Body of pancreas (tissue), 4 donors: ENCODE results near the gene GMPR. TPM values are rescaled to one million over a fixed set of nuclear protein-coding genes. Genes with fewer than 3 reads are reported as not detected.

Source experiments
- ATAC-seq: fragments of 150-250 bp; one replicate; pipeline ENCODE4 v1.9.1; 2016
- DNase-seq, 4 donors: peaks; one replicate each; pipeline ENCODE4 v3.0.0-alpha.2; 2019
- H3K27ac ChIP-seq, 4 donors: fragments of 200-600 bp; sonication (generic); 1 replicate in 3 of 4; 2 replicates in 1 of 4; pipeline versions ENCODE4 v1.5.1 to v1.6.1; 2016 to 2019; ENCODE audit warnings: mild to moderate bottlenecking in 1 of 4, mixed read lengths in 1 of 4, moderate library complexity in 1 of 4
- H3K27me3 ChIP-seq, 2 donors: fragments of 200-600 bp; sonication (generic); one replicate each; pipeline ENCODE4 v1.6.0; 2016; ENCODE audit warnings: mild to moderate bottlenecking in 1 of 2
- H3K36me3 ChIP-seq, 2 donors: fragments of 200-600 bp; sonication (generic); replicated peaks in 1 of 2; 2 replicates each; pipeline ENCODE4 v1.5.1; 2016; ENCODE audit warnings: low read depth in 2 of 2; ENCODE audit not compliant: insufficient read depth in 1 of 2
- H3K4me1 ChIP-seq: fragments of 200-600 bp; sonication (generic); one replicate; pipeline ENCODE4 v1.6.0; 2016
- H3K4me3 ChIP-seq, 2 donors: fragments of 200-600 bp; sonication (generic); 1 replicate in 1 of 2; 2 replicates in 1 of 2; pipeline ENCODE4 v1.5.1; 2016 to 2019
- H3K9me3 ChIP-seq, 3 donors: fragments of 200-600 bp; sonication (generic); 1 replicate in 2 of 3; 2 replicates in 1 of 3; pipeline ENCODE4 v1.5.1; 2016
- POLR2A ChIP-seq, 3 donors: fragments of 450-650 bp; IDR thresholded peaks; one replicate each; pipeline ENCODE4 v1.6.1; 2016; ENCODE audit warnings: antibody characterized with exemption in 3 of 3, mild to moderate bottlenecking in 2 of 3
- WGBS, 2 donors: methylation state at CpG; one replicate each; pipeline ENCODE4 v1.1.5; 2017; 5-methylcytosine and 5-hydroxymethylcytosine counted together
- intact Hi-C: fragments of 100-400 bp; cut with DNase I; formaldehyde crosslinking; loops from one replicate; pipeline ENCODE4 v1.15.1; 2023
- total RNA-seq, 2 donors: library from RNA; depleted of rRNA; stranded (reverse); fragments of >200 nt; gene quantifications; one replicate each; pipeline ENCODE4 v1.1.0, GENCODE V29; 2016
- TF ChIP-seq, protein P1 (sequence below), 7 experiments: fragments of 450-650 bp in 4 of 7; fragments of 200-600 bp in 3 of 7; sonication (generic) in 3 of 7; IDR thresholded peaks; one replicate each; pipeline ENCODE4 v1.5.1; 2016 to 2019; ENCODE audit warnings: antibody characterized with exemption in 7 of 7

GMPR gene
- total RNA-seq, 2 donors from 2014 or later, result 7.9 to 14.0 TPM

DNA sequence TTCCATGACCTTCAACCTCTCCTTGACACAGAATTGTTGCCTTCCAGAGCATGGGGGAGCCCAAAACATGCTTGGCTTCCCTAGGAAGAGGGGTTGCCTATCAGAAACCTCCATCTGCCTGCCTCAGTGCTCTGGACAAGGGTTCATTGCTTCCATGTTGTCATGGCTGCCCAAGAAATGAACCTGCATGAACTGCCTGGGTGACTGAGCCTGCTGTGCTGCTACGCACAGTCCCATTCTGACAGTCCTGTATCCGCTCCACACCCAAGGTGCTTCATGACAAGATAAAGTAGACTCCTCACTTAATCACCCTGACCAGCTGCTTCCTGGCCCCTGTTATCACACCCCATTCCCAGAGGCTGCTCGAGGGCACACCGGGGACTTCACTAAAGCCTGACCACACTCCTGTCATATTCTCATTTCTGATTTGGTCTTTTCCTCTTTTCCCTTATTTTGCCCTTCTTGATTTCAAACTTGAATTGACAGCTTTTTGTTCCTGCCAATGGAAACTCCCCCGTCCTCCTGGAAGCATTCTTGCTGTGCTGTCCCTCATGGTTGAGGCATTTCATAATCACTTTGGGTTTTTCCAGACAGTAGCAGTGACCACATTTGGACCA, 31.9 kb downstream of the GMPR start:
- DNase-seq, result no peak
- Histone ChIP-seq H3K9me3 (no peaks in the 10 kb centered on the region), H3K36me3 (no peaks in the 10 kb centered on the region), H3K4me3 (no peak overlapping the region), H3K27me3 (no peaks in the 10 kb centered on the region), H3K27ac (no peak overlapping the region), H3K4me1 (no peaks in the 10 kb centered on the region)
- ATAC-seq, result no peak
- 90 to 94% methylated on average over 5 of the region's 5 CpGs for WGBS, 2 donors
- intact Hi-C loops, result no loop called here
- TF ChIP-seq POLR2A (IDR thresholded peaks at IDR 0.05), result no peak
- TF ChIP-seq, protein P1, sequence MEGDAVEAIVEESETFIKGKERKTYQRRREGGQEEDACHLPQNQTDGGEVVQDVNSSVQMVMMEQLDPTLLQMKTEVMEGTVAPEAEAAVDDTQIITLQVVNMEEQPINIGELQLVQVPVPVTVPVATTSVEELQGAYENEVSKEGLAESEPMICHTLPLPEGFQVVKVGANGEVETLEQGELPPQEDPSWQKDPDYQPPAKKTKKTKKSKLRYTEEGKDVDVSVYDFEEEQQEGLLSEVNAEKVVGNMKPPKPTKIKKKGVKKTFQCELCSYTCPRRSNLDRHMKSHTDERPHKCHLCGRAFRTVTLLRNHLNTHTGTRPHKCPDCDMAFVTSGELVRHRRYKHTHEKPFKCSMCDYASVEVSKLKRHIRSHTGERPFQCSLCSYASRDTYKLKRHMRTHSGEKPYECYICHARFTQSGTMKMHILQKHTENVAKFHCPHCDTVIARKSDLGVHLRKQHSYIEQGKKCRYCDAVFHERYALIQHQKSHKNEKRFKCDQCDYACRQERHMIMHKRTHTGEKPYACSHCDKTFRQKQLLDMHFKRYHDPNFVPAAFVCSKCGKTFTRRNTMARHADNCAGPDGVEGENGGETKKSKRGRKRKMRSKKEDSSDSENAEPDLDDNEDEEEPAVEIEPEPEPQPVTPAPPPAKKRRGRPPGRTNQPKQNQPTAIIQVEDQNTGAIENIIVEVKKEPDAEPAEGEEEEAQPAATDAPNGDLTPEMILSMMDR (IDR thresholded peaks at IDR 0.05), result no peak

DNA sequence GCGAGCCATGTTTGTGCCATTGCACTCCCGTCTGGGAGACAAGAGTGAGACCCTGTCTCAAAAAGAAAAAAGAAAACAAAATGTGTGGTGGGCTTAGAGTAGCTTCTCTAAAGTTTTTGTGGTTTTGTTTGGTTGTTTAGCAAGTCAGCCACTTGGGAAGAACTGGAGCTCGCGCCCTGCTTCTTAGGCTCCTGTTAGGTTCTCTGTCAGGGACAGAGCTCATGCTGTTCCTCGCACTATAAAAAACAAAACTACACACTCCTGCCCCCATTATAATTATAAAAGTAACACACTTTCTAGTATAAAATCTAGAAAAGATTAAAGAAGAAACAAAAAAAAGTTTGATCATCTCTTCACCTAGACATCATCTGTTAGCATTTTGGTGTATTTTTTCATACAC, 33.0 kb downstream of the GMPR start:
- Histone ChIP-seq H3K27me3 (no peaks in the 10 kb centered on the region), H3K36me3 (no peaks in the 10 kb centered on the region), H3K9me3 (no peaks in the 10 kb centered on the region), H3K27ac (no peak overlapping the region), H3K4me3 (no peak overlapping the region), H3K4me1 (no peaks in the 10 kb centered on the region)
- intact Hi-C loops, result no loop called here
- DNase-seq, result no peak
- TF ChIP-seq POLR2A (IDR thresholded peaks at IDR 0.05), result no peak
- TF ChIP-seq, protein P1 (IDR thresholded peaks at IDR 0.05), result no peak
- 91 to 96% methylated on average over 5 of the region's 5 CpGs for WGBS, 2 donors
- no peak for ATAC-seq

DNA sequence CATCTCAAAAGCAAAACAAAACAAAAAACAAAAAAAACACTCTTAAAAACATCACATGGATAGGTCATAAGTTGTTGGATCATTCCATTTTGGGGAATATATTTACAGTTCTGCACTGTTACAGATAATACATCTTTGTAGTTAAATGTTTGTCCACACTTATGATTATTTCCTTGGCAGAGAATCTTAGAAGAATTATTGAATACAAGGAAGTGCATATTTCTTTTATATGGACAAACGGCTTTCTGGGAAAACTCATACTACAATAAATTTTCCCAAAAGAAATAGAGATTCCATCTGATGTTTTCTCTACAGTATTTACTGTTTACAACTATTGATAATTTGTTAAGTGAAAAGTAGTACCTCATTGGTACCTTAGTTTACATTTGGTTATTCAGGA, 33.8 kb downstream of the GMPR start:
- H3K27me3 ChIP-seq, result no peaks in the 10 kb centered on the region
- WGBS, 2 donors, result 39 to 44% methylated on average over 1 of the region's 1 CpG
- DNase-seq (no peak), ATAC-seq (no peak)
- H3K36me3 ChIP-seq, result no peaks in the 10 kb centered on the region
- H3K4me3 ChIP-seq, result no peak overlapping the region
- H3K27ac ChIP-seq, result no peak overlapping the region
- TF ChIP-seq, protein P1 (IDR thresholded peaks at IDR 0.05), result no peak
- no peak for TF ChIP-seq POLR2A (IDR thresholded peaks at IDR 0.05)
- no peaks in the 10 kb centered on the region for H3K4me1 ChIP-seq
- H3K9me3 ChIP-seq, result no peaks in the 10 kb centered on the region
- intact Hi-C loops, result no loop called here

DNA sequence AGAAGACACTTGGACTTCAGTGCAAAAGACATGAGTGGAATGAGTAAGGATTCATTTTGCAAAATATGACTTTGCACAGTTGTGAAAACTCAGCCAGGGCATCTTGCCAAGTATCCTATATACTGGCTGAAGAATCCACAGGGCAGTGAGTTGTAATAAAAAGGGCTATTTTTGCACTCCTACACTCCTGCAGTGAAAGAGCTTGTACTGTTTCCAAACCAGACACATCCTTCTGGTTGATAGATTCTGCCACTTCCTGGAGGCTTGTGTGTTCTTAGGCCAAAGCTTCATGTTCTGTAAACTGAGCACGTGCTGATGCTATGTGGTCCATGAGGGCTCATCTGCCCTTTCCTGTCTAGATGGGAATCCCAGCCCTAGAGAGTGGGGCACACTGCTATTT, 34.9 kb downstream of the GMPR start:
- Histone ChIP-seq H3K4me3 (no peak overlapping the region), H3K27me3 (no peaks in the 10 kb centered on the region), H3K9me3 (no peaks in the 10 kb centered on the region), H3K27ac (no peak overlapping the region), H3K36me3 (no peaks in the 10 kb centered on the region), H3K4me1 (no peaks in the 10 kb centered on the region)
- TF ChIP-seq, protein P1 (IDR thresholded peaks at IDR 0.05), result no peak
- no peak for TF ChIP-seq POLR2A (IDR thresholded peaks at IDR 0.05)
- DNase-seq (no peak), ATAC-seq (no peak)
- intact Hi-C loops, result no loop called here
- WGBS, 2 donors, result 79 to 88% methylated on average over 1 of the region's 1 CpG

DNA sequence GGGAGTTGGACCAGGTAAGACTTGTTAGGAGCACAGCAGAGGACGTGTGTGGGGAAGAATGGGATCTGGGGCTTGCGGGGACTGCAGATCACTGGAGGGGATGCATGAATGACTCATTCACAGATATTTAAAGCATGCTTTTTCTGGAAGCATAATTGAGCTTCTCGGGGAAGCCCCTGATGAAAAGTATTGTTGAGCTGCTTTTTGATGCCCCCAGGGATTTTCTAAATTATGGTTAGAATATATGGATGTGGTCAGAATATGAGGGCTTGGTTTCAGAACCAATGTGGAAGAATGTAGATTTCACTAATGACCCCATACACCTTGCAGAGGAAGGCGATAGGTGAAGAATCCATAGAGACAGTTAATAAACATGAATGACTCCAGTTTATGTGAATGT, 36.1 kb downstream of the GMPR start:
- Histone ChIP-seq H3K9me3 (no peaks in the 10 kb centered on the region), H3K27me3 (no peaks in the 10 kb centered on the region), H3K36me3 (no peaks in the 10 kb centered on the region), H3K4me3 (no peak overlapping the region), H3K27ac (no peak overlapping the region), H3K4me1 (no peaks in the 10 kb centered on the region)
- whole genome bisulfite sequencing, 2 donors, result 86 to 90% methylated on average over 4 of the region's 4 CpGs
- intact Hi-C loops, result no loop called here
- ATAC-seq (no peak), DNase-seq (no peak)
- TF ChIP-seq POLR2A (IDR thresholded peaks at IDR 0.05), result no peak
- TF ChIP-seq, protein P1 (IDR thresholded peaks at IDR 0.05), result no peak
